Suprapubic skin (tissue), 3 donors: Measurements from ENCODE around the gene USF2.

Source experiments
- CTCF ChIP-seq, 2 donors: fragments of 200-600 bp in 1 of 2; fragments of 450-650 bp in 1 of 2; sonication (generic) in 1 of 2; IDR thresholded peaks; one replicate each; pipeline ENCODE4 v1.5.1; 2016 to 2019; ENCODE audit warnings: antibody characterized with exemption in 2 of 2, mild to moderate bottlenecking in 1 of 2, moderate library complexity in 1 of 2
- POLR2A ChIP-seq, 2 donors: fragments of 450-650 bp; IDR thresholded peaks; one replicate each; pipeline ENCODE4 v1.6.1; 2017; ENCODE audit warnings: antibody characterized with exemption in 2 of 2, mild to moderate bottlenecking in 2 of 2, moderate library complexity in 2 of 2

GRCh38 chr19:35317464-35318043 is 48.8 kb downstream of the USF2 start:
- TF ChIP-seq CTCF (IDR thresholded peaks at IDR 0.05) (no peak), POLR2A (IDR thresholded peaks at IDR 0.05) (no peak)
